Loucy (cell line): ENCODE results near the gene LMF1.

Experiments
- H2AFZ ChIP-seq: fragments of 200-600 bp; sonication (generic); 2 replicates; pipeline ENCODE4 v1.6.0; 2016; ENCODE audit warnings: antibody characterized with exemption, mild to moderate bottlenecking, low read length, moderate library complexity
- H3F3A ChIP-seq: fragments of 200-600 bp; 2 replicates; pipeline ENCODE4 v1.6.0; 2016; ENCODE audit warnings: antibody characterized with exemption, low read depth, mild to moderate bottlenecking
- H3K27me3 ChIP-seq: fragments of 200-600 bp; sonication (generic); 2 replicates; pipeline ENCODE4 v1.6.1; 2014; ENCODE audit warnings: low read length, mild to moderate bottlenecking; ENCODE audit not compliant: insufficient read depth, poor library complexity, severe bottlenecking
- H3K36me3 ChIP-seq: fragments of 200-600 bp; sonication (generic); 2 replicates; pipeline ENCODE4 v1.6.1; 2016; ENCODE audit warnings: low read length; ENCODE audit not compliant: insufficient read depth
- H3K4me1 ChIP-seq: fragments of 200-600 bp; sonication (generic); 2 replicates; pipeline ENCODE4 v1.5.1; 2014; ENCODE audit warnings: low read length, mild to moderate bottlenecking; ENCODE audit not compliant: insufficient read depth, poor library complexity, severe bottlenecking
- H3K4me2 ChIP-seq: fragments of 200-600 bp; sonication (generic); 2 replicates; pipeline ENCODE4 v1.6.0; 2014; ENCODE audit warnings: antibody characterized with exemption, low read length, low read depth, mild to moderate bottlenecking; ENCODE audit not compliant: poor library complexity, severe bottlenecking
- H3K4me3 ChIP-seq: fragments of 200-600 bp; sonication (generic); 2 replicates; pipeline ENCODE4 v1.5.1; 2014; ENCODE audit warnings: low read length, mild to moderate bottlenecking, mixed read lengths; ENCODE audit not compliant: poor library complexity, severe bottlenecking
- H3K79me2 ChIP-seq: fragments of 200-600 bp; sonication (generic); 2 replicates; pipeline ENCODE4 v1.6.1; 2014; ENCODE audit warnings: low read length; ENCODE audit not compliant: insufficient read depth
- H3K9ac ChIP-seq: fragments of 200-600 bp; sonication (generic); 2 replicates; pipeline ENCODE4 v1.6.0; 2014; ENCODE audit warnings: mild to moderate bottlenecking, low read depth, low read length, moderate library complexity; ENCODE audit not compliant: poor library complexity, severe bottlenecking
- H3K9me2 ChIP-seq: fragments of 200-600 bp; sonication (generic); replicated peaks from 2 replicates; pipeline ENCODE4 v1.6.1; 2016; ENCODE audit warnings: low read depth, low read length, mixed read lengths
- H3K9me3 ChIP-seq: fragments of 200-600 bp; sonication (generic); 2 replicates; pipeline ENCODE4 v1.6.1; 2014; ENCODE audit warnings: mild to moderate bottlenecking, antibody characterized with exemption, low read length, low read depth; ENCODE audit not compliant: insufficient read depth
- H4K20me1 ChIP-seq: fragments of 200-600 bp; sonication (generic); 2 replicates; pipeline ENCODE4 v1.6.0; 2014; ENCODE audit warnings: antibody characterized with exemption, low read length, mild to moderate bottlenecking; ENCODE audit not compliant: insufficient read depth, poor library complexity, severe bottlenecking
- CTCF ChIP-seq: fragments of 200-600 bp; sonication (generic); conservative IDR thresholded peaks from 2 replicates; pipeline ENCODE4 v1.5.1; 2014; ENCODE audit warnings: mild to moderate bottlenecking, antibody characterized with exemption, low read length
- EZH2phosphoT487 ChIP-seq: fragments of 200-600 bp; IDR thresholded peaks from 2 replicates; pipeline ENCODE4 v1.6.1; 2018; ENCODE audit warnings: antibody characterized with exemption, mild to moderate bottlenecking, moderate library complexity, borderline replicate concordance

The LMF1 gene

DNA sequence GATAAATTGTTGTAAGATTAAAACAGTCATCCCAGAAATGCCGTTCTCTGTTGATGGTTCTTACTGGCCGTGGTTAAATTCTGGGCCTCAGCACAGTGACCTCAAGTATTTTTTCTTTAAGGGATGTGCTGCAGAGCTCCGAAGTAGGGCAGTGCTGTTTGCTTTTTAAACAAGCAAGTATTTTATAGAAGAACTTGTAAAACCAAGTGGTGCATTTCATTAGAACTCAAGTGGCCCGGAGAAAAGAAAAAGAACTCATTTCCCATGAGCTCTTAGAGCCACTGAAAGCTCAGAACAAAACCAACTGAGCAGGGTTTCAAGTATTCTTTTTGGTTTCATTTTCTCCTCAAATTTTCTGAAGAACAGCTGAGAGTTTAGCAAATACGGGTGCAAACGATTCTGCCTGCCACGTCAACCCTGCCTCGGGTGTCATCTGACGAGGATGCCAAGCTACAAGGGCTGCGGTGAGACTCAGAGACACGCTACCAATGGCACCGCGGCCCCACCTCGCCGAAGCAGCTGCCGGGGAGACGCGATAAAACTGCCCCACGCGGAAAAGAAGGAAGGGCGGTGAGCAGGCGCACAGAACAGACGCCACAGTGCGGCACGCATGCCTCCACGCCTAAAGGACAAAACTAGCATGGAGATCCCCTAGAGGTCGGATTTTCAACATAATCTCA is 6.3 kb downstream of the LMF1 start:
- no peaks in the 10 kb centered on the region for H3F3A ChIP-seq
- H3K27me3 ChIP-seq: no peaks in the 10 kb centered on the region
- H3K9me3 ChIP-seq: no peaks in the 10 kb centered on the region
- no peak overlapping the region for H3K4me3 ChIP-seq
- no peaks in the 10 kb centered on the region for H3K4me1 ChIP-seq
- no peaks in the 10 kb centered on the region for H4K20me1 ChIP-seq
- no peaks in the 10 kb centered on the region for H3K36me3 ChIP-seq
- H2AFZ ChIP-seq: no peak overlapping the region
- H3K9me2 ChIP-seq: no peaks in the 10 kb centered on the region
- no peak overlapping the region for H3K9ac ChIP-seq
- H3K79me2 ChIP-seq: no peaks in the 10 kb centered on the region
- TF ChIP-seq CTCF: no peak
- no peak for TF ChIP-seq EZH2phosphoT487
- H3K4me2 ChIP-seq: no peak overlapping the region

DNA sequence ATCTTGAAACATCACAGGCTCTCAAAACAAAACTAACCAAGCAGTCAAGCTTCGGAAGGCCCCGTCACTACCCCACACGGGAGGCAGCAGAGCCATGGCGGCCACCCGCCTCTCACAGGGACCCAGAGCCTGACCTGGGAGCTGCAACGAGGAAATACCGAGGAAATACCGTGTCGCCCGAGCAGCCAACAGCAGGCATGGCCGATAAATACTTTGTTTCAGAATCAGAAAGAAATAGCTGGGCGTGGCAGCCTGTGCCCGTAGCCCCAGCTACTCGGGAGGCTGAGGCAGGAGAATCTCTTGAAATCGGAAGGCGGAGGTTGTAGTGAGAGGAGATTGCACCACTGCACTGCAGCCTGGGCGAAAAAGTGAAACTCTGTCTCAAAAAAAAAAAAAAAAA is 6.9 kb downstream of the LMF1 start:
- H3K9me3 ChIP-seq: no peaks in the 10 kb centered on the region
- no peak for TF ChIP-seq CTCF
- no peaks in the 10 kb centered on the region for H4K20me1 ChIP-seq
- H3K4me1 ChIP-seq: no peaks in the 10 kb centered on the region
- no peak overlapping the region for H3K4me3 ChIP-seq
- no peaks in the 10 kb centered on the region for H3K36me3 ChIP-seq
- H2AFZ ChIP-seq: no peak overlapping the region
- no peaks in the 10 kb centered on the region for H3K27me3 ChIP-seq
- H3K4me2 ChIP-seq: no peak overlapping the region
- H3K9me2 ChIP-seq: no peaks in the 10 kb centered on the region
- H3K79me2 ChIP-seq: no peaks in the 10 kb centered on the region
- H3F3A ChIP-seq: no peaks in the 10 kb centered on the region
- H3K9ac ChIP-seq: no peak overlapping the region

DNA sequence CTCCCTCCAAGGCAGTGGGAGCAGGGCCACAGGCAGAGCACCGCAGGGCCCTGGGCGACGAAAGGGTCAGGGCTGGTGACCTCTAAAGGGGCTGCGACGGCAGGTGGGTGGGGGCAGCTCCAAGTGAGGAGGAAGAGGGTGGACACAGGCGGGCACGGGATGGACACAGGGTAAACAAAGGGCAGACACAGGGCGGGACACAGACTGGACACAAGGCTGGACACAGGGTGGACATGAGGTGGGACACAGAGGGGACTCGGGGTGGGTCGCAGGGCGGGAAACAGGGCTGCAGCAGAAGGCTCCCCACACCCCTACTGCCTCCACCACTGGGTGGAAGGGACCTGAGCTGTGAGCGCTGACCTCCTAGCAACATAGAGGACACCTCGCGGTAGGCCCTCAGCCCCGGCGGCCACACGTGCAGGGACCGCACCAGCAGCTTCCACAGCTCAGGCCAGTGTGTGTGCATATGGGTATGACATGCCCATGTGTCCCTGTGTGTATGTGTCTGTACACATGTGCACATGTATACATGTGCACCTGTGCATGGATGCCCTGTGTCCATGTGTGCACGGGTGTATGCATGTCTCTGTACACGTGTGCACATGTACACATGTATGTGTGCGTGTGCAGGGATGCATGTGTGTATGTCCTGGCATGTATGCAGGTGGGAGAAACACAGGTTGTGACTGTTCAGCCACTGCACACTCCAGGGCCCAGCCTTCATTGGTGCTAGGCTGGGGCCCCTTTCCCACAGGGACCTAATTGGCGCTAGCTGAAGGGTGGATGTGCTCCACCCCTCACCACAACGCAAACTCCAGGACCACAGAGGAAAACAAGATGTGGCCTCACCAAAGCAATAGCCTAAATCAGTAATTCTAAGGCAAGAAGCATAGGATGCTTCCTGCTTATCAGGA is 7.6 kb downstream of the LMF1 start:
- Histone ChIP-seq H3F3A (no peaks in the 10 kb centered on the region), H2AFZ (no peak overlapping the region), H4K20me1 (no peaks in the 10 kb centered on the region), H3K9me3 (no peaks in the 10 kb centered on the region), H3K4me1 (no peaks in the 10 kb centered on the region), H3K9me2 (no peaks in the 10 kb centered on the region), H3K4me3 (no peak overlapping the region), H3K4me2 (no peak overlapping the region), H3K27me3 (no peaks in the 10 kb centered on the region), H3K36me3 (no peaks in the 10 kb centered on the region), H3K9ac (no peak overlapping the region), H3K79me2 (no peaks in the 10 kb centered on the region)
- TF ChIP-seq CTCF (no peak), EZH2phosphoT487 (no peak)
